Heart left ventricle (tissue), 16 donors: ENCODE results near the gene PRDM16. TPM values are rescaled to one million over a fixed set of nuclear protein-coding genes. Genes with fewer than 3 reads are reported as not detected.

ENCODE experiments used
- ATAC-seq, 4 donors: fragments of 200-7000 bp; cut with Tn5 transposase; one replicate each; pipeline ENCODE4 v1.9.1; 2020 to 2022; ENCODE audit warnings: moderate library complexity in 4 of 4, mild to moderate bottlenecking in 3 of 4, moderate number of reproducible peaks in 1 of 4
- DNase-seq, 5 donors: peaks; one replicate each; pipeline ENCODE4 v3.0.0-alpha.2; 2020
- H3K27ac ChIP-seq, 12 donors: fragments of 200-600 bp; sonication (generic) in 4 of 12; one replicate each; pipeline versions ENCODE4 v1.5.0 to v1.8.0; 2016 to 2022; ENCODE audit warnings: mild to moderate bottlenecking in 2 of 12
- H3K27me3 ChIP-seq, 9 donors: fragments of 200-600 bp; sonication (generic) in 2 of 9; one replicate each; pipeline versions ENCODE4 v1.5.1 to v1.8.0; 2016 to 2022; ENCODE audit warnings: mild to moderate bottlenecking in 3 of 9
- H3K36me3 ChIP-seq, 9 donors: fragments of 200-600 bp; sonication (generic) in 2 of 9; one replicate each; pipeline versions ENCODE4 v1.5.0 to v1.8.0; 2018 to 2022; ENCODE audit warnings: mild to moderate bottlenecking in 2 of 9
- H3K4me1 ChIP-seq, 12 donors: fragments of 200-600 bp; sonication (generic) in 4 of 12; one replicate each; pipeline versions ENCODE4 v1.5.0 to v1.8.0; 2016 to 2022; ENCODE audit warnings: mild to moderate bottlenecking in 3 of 12
- H3K4me3 ChIP-seq, 12 donors: fragments of 200-600 bp; sonication (generic) in 4 of 12; one replicate each; pipeline versions ENCODE4 v1.5.0 to v1.8.0; 2017 to 2022; ENCODE audit warnings: mild to moderate bottlenecking in 9 of 12, moderate library complexity in 4 of 12
- H3K9me3 ChIP-seq, 12 donors: fragments of 200-600 bp; sonication (generic) in 4 of 12; one replicate each; pipeline versions ENCODE4 v1.5.0 to v1.8.0; 2016 to 2022; ENCODE audit warnings: mild to moderate bottlenecking in 1 of 12
- POLR2A ChIP-seq, 2 donors: fragments of 450-650 bp; IDR thresholded peaks; one replicate each; pipeline ENCODE4 v1.6.1; 2017; ENCODE audit warnings: antibody characterized with exemption in 2 of 2, mild to moderate bottlenecking in 2 of 2, moderate library complexity in 2 of 2
- WGBS, 4 donors: extraction: QIAGEN DNeasy Blood & Tissue Kit in 2 of 4; methylation state at CpG; one replicate each; pipeline versions ENCODE4 v1.1.5 to v1.1.7; 2013 to 2018; 5-methylcytosine and 5-hydroxymethylcytosine counted together
- intact Hi-C, 10 donors: fragments of 100-400 bp; cut with DNase I; formaldehyde crosslinking; loops; one replicate each; pipeline versions ENCODE4 v1.11.1 to v1.14.2; 2022
- polyA plus RNA-seq, 2 donors: library from polyadenylated mRNA; stranded (reverse); fragments of 200-250 nt; gene quantifications; one replicate each; pipeline ENCODE4 v1.2.3, GENCODE V29; 2013
- total RNA-seq, 9 donors: library from RNA; depleted of rRNA in 2 of 9; stranded (reverse); fragments of >200 nt in 2 of 9; fragmentation: NEBNext Ultra II Directional in 3 of 9; extraction: Animal tissue kit (Norgen Biotek cat#: 25700) in 3 of 9; gene quantifications; one replicate each; pipeline versions ENCODE4 v1.1.0 to v1.2.4, GENCODE V29; 2016 to 2023
- TF ChIP-seq, protein P1 (sequence below), 12 donors: fragments of 200-600 bp; sonication (generic) in 4 of 12; IDR thresholded peaks; one replicate each; pipeline versions ENCODE4 v1.5.0 to v1.8.0; 2018 to 2022; ENCODE audit warnings: antibody characterized with exemption in 12 of 12, mild to moderate bottlenecking in 5 of 12
- donor health status: ischemic (EF 13 %, LVEDD 7.1; RV severe dilation, severe dysfunction).
- donor health status: healthy with polysubstance abuse.
- donor health status: DM: no; HTN: yes; CAD: no.
- donor health status: DM: no; HTN: no; CAD: no.
- donor health status: ischemic (EF 25% LVEDD 6.9; RV normal size, moderate dysfunction).
- donor health status: ischemic (EF 25% LVEDD 5.7; RV mildly dilated, moderate dysfunction).
- donor health status: healthy.
- donor health status: DM: yes; HTN: yes; CAD: no.
- donor health status: ischemic (EF 35%, LVEDD 5.7; RV mildly dilated, moderate dysfunction).
- donor health status: nonischemic (EF 11% LVEDD 7.7; RV severe dilation, severe dysfunction).
- donor health status: DM: yes; HTN: yes; CAD: no.
- donor health status: PGD.
- donor health status: ischemic (EF 29% LVEDD 5.4; RV normal size, mild dysfunction).
- donor health status: nonischemic (EF 23%, LVEDD 6.1; RV moderate dilation, normal function).

Gene PRDM16
- total and polyA plus RNA-seq, 11 donors, result 6.0 to 22.7 (median 14.0) TPM

DNA sequence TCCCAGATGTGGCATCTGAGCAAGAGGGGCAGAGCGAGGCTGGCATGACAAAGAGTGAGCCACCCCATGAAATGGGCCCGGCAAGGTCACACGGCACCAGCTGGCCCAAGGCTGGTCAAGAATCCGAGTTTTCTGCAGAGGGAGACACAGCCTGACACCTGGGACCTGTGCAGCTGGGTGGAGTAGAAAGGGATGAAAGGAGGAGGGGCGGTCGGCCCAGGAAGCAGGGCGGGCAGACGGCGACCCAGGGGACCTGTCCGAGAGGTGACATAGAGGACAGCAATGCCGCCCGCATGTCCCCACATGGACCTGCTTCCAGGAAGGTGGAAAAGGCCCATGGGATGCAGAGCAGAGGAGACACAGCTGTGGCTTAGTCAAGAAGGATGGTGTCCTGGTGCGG lies 137.7 kb downstream of the PRDM16 start:
- Histone ChIP-seq H3K36me3 (no peaks in the 10 kb centered on the region), H3K27ac (no peak overlapping the region), H3K4me1 (peaks cover 0 to 13% (median 0%) of the 10 kb centered on the region in 12 donors), H3K9me3 (no peaks in the 10 kb centered on the region), H3K27me3 (no peaks in the 10 kb centered on the region), H3K4me3 (no peak overlapping the region)
- intact Hi-C loops, result no loop called here
- TF ChIP-seq, protein P1, sequence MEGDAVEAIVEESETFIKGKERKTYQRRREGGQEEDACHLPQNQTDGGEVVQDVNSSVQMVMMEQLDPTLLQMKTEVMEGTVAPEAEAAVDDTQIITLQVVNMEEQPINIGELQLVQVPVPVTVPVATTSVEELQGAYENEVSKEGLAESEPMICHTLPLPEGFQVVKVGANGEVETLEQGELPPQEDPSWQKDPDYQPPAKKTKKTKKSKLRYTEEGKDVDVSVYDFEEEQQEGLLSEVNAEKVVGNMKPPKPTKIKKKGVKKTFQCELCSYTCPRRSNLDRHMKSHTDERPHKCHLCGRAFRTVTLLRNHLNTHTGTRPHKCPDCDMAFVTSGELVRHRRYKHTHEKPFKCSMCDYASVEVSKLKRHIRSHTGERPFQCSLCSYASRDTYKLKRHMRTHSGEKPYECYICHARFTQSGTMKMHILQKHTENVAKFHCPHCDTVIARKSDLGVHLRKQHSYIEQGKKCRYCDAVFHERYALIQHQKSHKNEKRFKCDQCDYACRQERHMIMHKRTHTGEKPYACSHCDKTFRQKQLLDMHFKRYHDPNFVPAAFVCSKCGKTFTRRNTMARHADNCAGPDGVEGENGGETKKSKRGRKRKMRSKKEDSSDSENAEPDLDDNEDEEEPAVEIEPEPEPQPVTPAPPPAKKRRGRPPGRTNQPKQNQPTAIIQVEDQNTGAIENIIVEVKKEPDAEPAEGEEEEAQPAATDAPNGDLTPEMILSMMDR (IDR thresholded peaks at IDR 0.05), result no peak
- no peak for TF ChIP-seq POLR2A (IDR thresholded peaks at IDR 0.05)
- DNase-seq, result no peak
- peak in 1 of 4 donors; percentile 10 for ATAC-seq
- WGBS, 4 donors, result 83 to 92% (median 89%) methylated on average over 13 of the region's 13 CpGs

DNA sequence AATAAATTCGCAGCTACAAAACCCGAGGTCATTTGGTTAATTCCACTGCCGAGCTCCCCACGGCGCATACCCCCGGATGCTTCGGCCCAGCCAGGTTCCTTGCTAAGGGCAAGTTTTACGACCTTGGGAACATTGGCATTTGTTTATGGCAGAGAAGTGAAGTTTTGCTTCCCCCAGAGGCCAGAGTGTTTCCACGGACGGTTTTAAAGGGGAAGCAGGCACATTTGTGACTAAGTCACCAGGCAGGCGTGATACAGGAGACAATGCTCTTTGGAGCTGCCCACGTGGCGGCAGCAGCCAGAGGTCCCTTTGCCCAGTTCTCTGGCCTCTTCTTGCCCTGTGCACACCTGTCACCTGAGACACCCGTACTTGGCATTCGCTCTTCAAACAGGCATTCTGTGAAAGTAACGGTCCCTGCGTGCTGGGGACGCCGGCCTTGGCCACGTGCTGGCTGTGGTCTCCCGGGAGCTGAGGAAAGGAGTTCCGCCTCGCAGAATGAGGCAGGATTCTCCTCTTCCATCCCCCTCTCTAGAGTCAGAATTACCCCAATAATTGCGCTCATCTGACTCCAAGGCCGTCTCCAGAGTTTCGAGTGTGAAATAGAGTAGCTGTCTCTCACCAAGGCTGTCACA lies 138.3 kb downstream of the PRDM16 start:
- H3K9me3 ChIP-seq, result no peaks in the 10 kb centered on the region
- H3K4me3 ChIP-seq, result no peak overlapping the region
- intact Hi-C loops, result no loop called here
- no peaks in the 10 kb centered on the region for H3K27me3 ChIP-seq
- DNase-seq, result no peak
- 57 to 69% (median 65%) methylated on average over 25 to 26 of the region's 26 CpGs for WGBS, 4 donors
- peak; percentile 7 to 47 (median 18) for ATAC-seq
- TF ChIP-seq, protein P1 (IDR thresholded peaks at IDR 0.05), result peak in 2 of 12 donors; percentile 6 to 7
- TF ChIP-seq POLR2A (IDR thresholded peaks at IDR 0.05), result no peak
- no peaks in the 10 kb centered on the region for H3K36me3 ChIP-seq
- H3K4me1 ChIP-seq, result peaks cover 0 to 13% (median 0%) of the 10 kb centered on the region in 12 donors
- H3K27ac ChIP-seq, result no peak overlapping the region

DNA sequence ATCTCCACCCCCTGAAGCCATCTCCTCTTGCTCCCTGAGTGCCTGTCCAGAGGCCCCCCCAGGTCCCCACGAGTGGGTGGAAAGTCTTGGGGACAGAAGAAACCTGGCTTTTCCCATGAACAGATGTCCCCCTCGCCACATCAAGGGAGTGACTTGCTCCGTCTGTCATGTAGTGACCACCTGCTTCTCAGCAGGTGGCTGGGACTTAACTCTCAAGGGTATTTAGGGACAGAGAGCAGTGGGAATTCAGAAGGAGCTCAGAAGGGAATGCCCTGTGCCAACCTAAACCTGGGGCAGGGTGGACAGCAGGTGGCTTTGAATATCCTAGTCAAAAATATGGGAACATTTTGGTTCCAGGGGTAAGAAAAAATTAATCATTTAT lies 139.8 kb downstream of the PRDM16 start:
- DNase-seq (no peak), ATAC-seq (no peak)
- Histone ChIP-seq H3K4me1 (peaks cover 0 to 17% (median 0%) of the 10 kb centered on the region in 12 donors), H3K36me3 (no peaks in the 10 kb centered on the region), H3K4me3 (no peak overlapping the region), H3K27me3 (no peaks in the 10 kb centered on the region), H3K9me3 (no peaks in the 10 kb centered on the region), H3K27ac (no peak overlapping the region)
- WGBS, 4 donors, result 81 to 88% (median 84%) methylated on average over 3 of the region's 3 CpGs
- TF ChIP-seq, protein P1 (IDR thresholded peaks at IDR 0.05), result no peak
- no peak for TF ChIP-seq POLR2A (IDR thresholded peaks at IDR 0.05)
- intact Hi-C loops, result no loop called here

DNA sequence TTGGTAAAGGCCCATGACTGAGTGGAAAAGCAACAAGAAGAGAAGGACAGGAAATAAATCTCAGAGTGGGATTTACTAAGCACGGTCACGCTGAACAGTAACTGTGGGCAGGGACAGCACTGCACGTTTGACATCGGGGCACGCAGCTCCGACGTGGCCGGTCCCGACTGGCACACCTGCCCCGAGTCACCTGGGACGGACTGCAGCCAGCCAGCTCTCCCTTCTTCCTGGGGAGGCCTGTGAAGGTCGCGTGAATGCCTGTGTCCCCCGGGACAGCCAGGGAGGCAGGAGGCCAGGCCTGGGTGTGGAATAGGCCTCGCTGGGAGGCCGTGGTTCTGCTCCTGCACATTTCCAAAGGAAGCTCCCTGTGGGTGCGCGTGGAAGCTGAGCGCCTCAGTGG lies 140.2 kb downstream of the PRDM16 start:
- H3K4me3 ChIP-seq, result no peak overlapping the region
- no peak for DNase-seq
- 76 to 89% (median 85%) methylated on average over 16 to 19 of the region's 19 CpGs for WGBS, 4 donors
- ATAC-seq, result no peak
- no peaks in the 10 kb centered on the region for H3K9me3 ChIP-seq
- peaks cover 0 to 20% (median 0%) of the 10 kb centered on the region in 12 donors for H3K4me1 ChIP-seq
- no peaks in the 10 kb centered on the region for H3K27me3 ChIP-seq
- no peaks in the 10 kb centered on the region for H3K36me3 ChIP-seq
- H3K27ac ChIP-seq, result no peak overlapping the region
- TF ChIP-seq POLR2A (IDR thresholded peaks at IDR 0.05), result no peak
- TF ChIP-seq, protein P1 (IDR thresholded peaks at IDR 0.05), result no peak
- intact Hi-C loops, result no loop called here
